Panc1 (cell line): ENCODE data around the gene GRM4.

ENCODE experiments used
- POLR2AphosphoS5 ChIP-seq: IDR thresholded peaks from 2 replicates; pipeline ENCODE4 v1.6.1; 2012; ENCODE audit warnings: mild to moderate bottlenecking, low read depth, low read length, moderate library complexity
- SIN3A ChIP-seq: IDR thresholded peaks from 2 replicates; pipeline ENCODE4 v1.6.1; 2012; ENCODE audit warnings: low read depth, mild to moderate bottlenecking, low read length, moderate library complexity, borderline replicate concordance; ENCODE audit not compliant: insufficient read depth
- TF ChIP-seq, protein P1 (sequence below): fragments of 450-650 bp; IDR thresholded peaks from 2 replicates; pipeline ENCODE4 v1.5.1; 2017; ENCODE audit warnings: mild to moderate bottlenecking

DNA sequence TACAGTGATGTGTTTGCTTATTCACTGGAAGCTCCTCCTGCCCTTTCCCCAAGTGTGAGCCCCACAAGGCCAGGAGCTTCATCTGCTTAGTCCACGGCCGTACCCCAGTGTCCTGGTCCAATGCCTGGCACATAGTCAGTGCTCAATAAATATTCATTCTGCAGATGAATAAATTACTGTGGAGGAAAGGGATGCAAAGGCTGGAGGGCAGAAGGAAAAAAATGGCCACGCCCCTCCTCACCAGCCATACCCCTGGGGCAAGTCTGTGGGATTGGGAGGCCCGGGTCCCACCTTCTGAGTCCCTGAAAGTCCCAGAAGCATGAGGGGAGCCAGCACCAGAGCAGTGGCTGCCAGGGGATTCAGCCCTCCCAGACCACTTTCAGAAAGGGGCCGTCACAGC, 65.5 kb downstream of the GRM4 start:
- no peak for TF ChIP-seq SIN3A
- TF ChIP-seq, protein P1, sequence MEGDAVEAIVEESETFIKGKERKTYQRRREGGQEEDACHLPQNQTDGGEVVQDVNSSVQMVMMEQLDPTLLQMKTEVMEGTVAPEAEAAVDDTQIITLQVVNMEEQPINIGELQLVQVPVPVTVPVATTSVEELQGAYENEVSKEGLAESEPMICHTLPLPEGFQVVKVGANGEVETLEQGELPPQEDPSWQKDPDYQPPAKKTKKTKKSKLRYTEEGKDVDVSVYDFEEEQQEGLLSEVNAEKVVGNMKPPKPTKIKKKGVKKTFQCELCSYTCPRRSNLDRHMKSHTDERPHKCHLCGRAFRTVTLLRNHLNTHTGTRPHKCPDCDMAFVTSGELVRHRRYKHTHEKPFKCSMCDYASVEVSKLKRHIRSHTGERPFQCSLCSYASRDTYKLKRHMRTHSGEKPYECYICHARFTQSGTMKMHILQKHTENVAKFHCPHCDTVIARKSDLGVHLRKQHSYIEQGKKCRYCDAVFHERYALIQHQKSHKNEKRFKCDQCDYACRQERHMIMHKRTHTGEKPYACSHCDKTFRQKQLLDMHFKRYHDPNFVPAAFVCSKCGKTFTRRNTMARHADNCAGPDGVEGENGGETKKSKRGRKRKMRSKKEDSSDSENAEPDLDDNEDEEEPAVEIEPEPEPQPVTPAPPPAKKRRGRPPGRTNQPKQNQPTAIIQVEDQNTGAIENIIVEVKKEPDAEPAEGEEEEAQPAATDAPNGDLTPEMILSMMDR, result no peak
- TF ChIP-seq POLR2AphosphoS5, result no peak
